AG04449 (cell line): ENCODE results near the gene TOMM20.

ENCODE experiments used
- CTCF ChIA-PET: fragments of 350-600 bp; formaldehyde crosslinking; extraction: SDS; loops from one replicate; lab custom pipeline; 2021; ENCODE audit warnings: antibody characterized with exemption; lab: Yijun Ruan, JAX
- POLR2A ChIA-PET: fragments of 400-600, 350-600 bp; formaldehyde crosslinking; extraction: SDS; loops from one replicate; lab custom pipeline; 2020; ENCODE audit warnings: antibody characterized with exemption, inconsistent platforms; lab: Yijun Ruan, JAX
- DNase-seq: peaks from one replicate; pipeline ENCODE4 v3.0.0-alpha.2; 2010; ENCODE audit warnings: low read depth, low spot score
- H3K4me3 ChIP-seq: 2 replicates; pipeline ENCODE4 v1.5.1; 2011; ENCODE audit warnings: low read depth, mild to moderate bottlenecking, control low read depth, low read length
- CTCF ChIP-seq: IDR thresholded peaks from one replicate; pipeline ENCODE4 v1.5.1; 2011; ENCODE audit warnings: mild to moderate bottlenecking, moderate library complexity, low read length, control low read depth, inconsistent platforms; ENCODE audit not compliant: insufficient read depth; ENCODE audit errors: missing control alignments

TOMM20 gene

GRCh38 chr1:235156265-235156664, 27.6 kb upstream of the TOMM20 start:
- POLR2A ChIA-PET, result no interaction called here
- CTCF ChIA-PET, result no interaction called here
- H3K4me3 ChIP-seq, result no peak overlapping the region

GRCh38 chr1:235152235-235152634, 23.6 kb upstream of the TOMM20 start:
- TF ChIP-seq CTCF, result no peak
- POLR2A ChIA-PET, result no interaction called here
- no peak for DNase-seq
- CTCF ChIA-PET, result no interaction called here
- H3K4me3 ChIP-seq, result no peak overlapping the region

More at GRCh38 chr1:235156265-235156664, 27.6 kb upstream of the TOMM20 start:
- DNase-seq, result no peak
- no peak for TF ChIP-seq CTCF

- DNase-seq, result no peak
- TF ChIP-seq CTCF, result no peak
- ChIA-PET POLR2A (no interaction called here), CTCF (no interaction called here)
- H3K4me3 ChIP-seq, result no peak overlapping the region
Observed at GRCh38 chr1:235151033-235151432, 22.4 kb upstream of the TOMM20 start.

GRCh38 chr1:235149824-235150223, 21.2 kb upstream of the TOMM20 start:
- no peak overlapping the region for H3K4me3 ChIP-seq
- POLR2A ChIA-PET, result interaction anchor here (0.8 kb wide), 1 partner anchor 11 kb away, joined by 3 read pairs; the partner anchor contains the start of gene RBM34
- no peak for TF ChIP-seq CTCF
- no peak for DNase-seq
- CTCF ChIA-PET, result no interaction called here

- POLR2A ChIA-PET, result no interaction called here
- CTCF ChIA-PET, result interaction anchor here (1.2 kb wide), 1 partner anchor 14 kb away, joined by 6 read pairs; no protein-coding TSS in a partner anchor
- H3K4me3 ChIP-seq, result no peak overlapping the region
- TF ChIP-seq CTCF, result no peak
- DNase-seq, result no peak
Observed at GRCh38 chr1:235147269-235147668, 18.6 kb upstream of the TOMM20 start.

GRCh38 chr1:235145639-235146038, 17.0 kb upstream of the TOMM20 start:
- TF ChIP-seq CTCF, result no peak
- POLR2A ChIA-PET, result interaction anchor here (0.7 to 0.8 kb wide), 2 partner anchors 9 to 15 kb away, joined by 3 read pairs; partner anchors contain the start of gene RBM34
- DNase-seq, result no peak
- CTCF ChIA-PET, result interaction anchor here (1.2 kb wide), 1 partner anchor 15 kb away, joined by 5 read pairs; the partner anchor contains the start of gene RBM34
- H3K4me3 ChIP-seq, result no peak overlapping the region
